CD14-positive monocyte (primary cell): ENCODE data around the gene CACNA1D. TPM values are rescaled to one million over a fixed set of nuclear protein-coding genes. Genes with fewer than 3 reads are reported as not detected.
A peak's percentile ranks its signal among the peaks of the same experiment; 100 is the strongest.
"Not testable (repeated sequence)": the region's sequence is repeated elsewhere in the genome, so short reads cannot be mapped to it uniquely, and the experiment has no call there.

Source experiments
- DNase-seq, 3 donors: peaks; one replicate each; pipeline ENCODE4 v3.0.0-alpha.2; 2011 to 2022
- H2AFZ ChIP-seq: 2 replicates; pipeline ENCODE4 v1.6.0; 2012; ENCODE audit warnings: mild to moderate bottlenecking, low read depth, low read length, inconsistent platforms; ENCODE audit not compliant: insufficient read depth, poor library complexity, severe bottlenecking
- H3K27ac ChIP-seq, 2 donors: 1 replicate in 1 of 2; 2 replicates in 1 of 2; pipeline ENCODE4 v1.5.1; 2012 to 2013; ENCODE audit warnings: low read length in 2 of 2, control low read depth in 1 of 2, inconsistent platforms in 1 of 2, low read depth in 1 of 2, mild to moderate bottlenecking in 1 of 2
- H3K27me3 ChIP-seq, 2 donors: one replicate each; pipeline versions ENCODE4 v1.6.0 to v1.6.1; 2011 to 2013; ENCODE audit warnings: low read length in 2 of 2; ENCODE audit not compliant: control insufficient read depth in 2 of 2, insufficient read depth in 2 of 2
- H3K36me3 ChIP-seq, 2 donors: replicated peaks in 1 of 2; 1 replicate in 1 of 2; 2 replicates in 1 of 2; pipeline versions ENCODE4 v1.5.1 to v1.6.1; 2012 to 2013; ENCODE audit warnings: low read length in 2 of 2, control low read depth in 1 of 2, inconsistent platforms in 1 of 2, mild to moderate bottlenecking in 1 of 2; ENCODE audit not compliant: insufficient read depth in 2 of 2, control insufficient read depth in 1 of 2
- H3K4me1 ChIP-seq, 2 donors: 1 replicate in 1 of 2; 2 replicates in 1 of 2; pipeline versions ENCODE4 v1.5.1 to v1.6.1; 2012 to 2013; ENCODE audit warnings: low read length in 2 of 2, control low read depth in 1 of 2, inconsistent platforms in 1 of 2, mild to moderate bottlenecking in 1 of 2, moderate library complexity in 1 of 2; ENCODE audit not compliant: insufficient read depth in 2 of 2, control insufficient read depth in 1 of 2
- H3K4me2 ChIP-seq: replicated peaks from 2 replicates; pipeline ENCODE3; 2012; ENCODE audit warnings: low read length, moderate library complexity, mild to moderate bottlenecking; ENCODE audit not compliant: poor library complexity, severe bottlenecking; ENCODE audit errors: extremely low read depth
- H3K4me3 ChIP-seq, 3 experiments: fragments of 200-600 bp in 1 of 3; sonication (generic) in 1 of 3; replicated peaks in 1 of 3; 1 replicate in 2 of 3; 2 replicates in 1 of 3; pipeline ENCODE4 v1.5.1; 2011 to 2013; ENCODE audit warnings: low read length in 3 of 3, mild to moderate bottlenecking in 3 of 3, control low read depth in 2 of 3, low read depth in 2 of 3, inconsistent platforms in 1 of 3, moderate library complexity in 1 of 3
- H3K79me2 ChIP-seq: 2 replicates; pipeline ENCODE4 v1.6.0; 2012; ENCODE audit warnings: mild to moderate bottlenecking, control low read depth, inconsistent platforms, low read length, moderate library complexity; ENCODE audit not compliant: insufficient read depth
- H3K9ac ChIP-seq: 2 replicates; pipeline ENCODE4 v1.6.0; 2017; ENCODE audit warnings: low read length, mild to moderate bottlenecking; ENCODE audit not compliant: insufficient read depth, poor library complexity, severe bottlenecking
- H3K9me3 ChIP-seq, 2 donors: replicated peaks in 1 of 2; 1 replicate in 1 of 2; 2 replicates in 1 of 2; pipeline versions ENCODE4 v1.5.1 to v1.6.1; 2012 to 2013; ENCODE audit warnings: low read length in 2 of 2, control low read depth in 1 of 2; ENCODE audit not compliant: control insufficient read depth in 1 of 2, insufficient read depth in 1 of 2
- H4K20me1 ChIP-seq: 2 replicates; pipeline ENCODE4 v1.6.0; 2012; ENCODE audit warnings: mild to moderate bottlenecking, low read length, control low read depth, moderate library complexity; ENCODE audit not compliant: insufficient read depth
- H3K27ac Mint-ChIP-seq, 7 donors: one replicate each; pipeline ENCODE4 v1.8.0; 2020; ENCODE audit warnings: mild to moderate bottlenecking in 7 of 7, mixed read lengths in 7 of 7, moderate library complexity in 6 of 7, inconsistent platforms in 2 of 7
- H3K27me3 Mint-ChIP-seq, 3 donors: one replicate each; pipeline ENCODE4 v1.8.0; 2021 to 2022; ENCODE audit warnings: low read depth in 3 of 3, mild to moderate bottlenecking in 3 of 3, mixed read lengths in 3 of 3, moderate library complexity in 3 of 3, inconsistent platforms in 1 of 3
- H3K36me3 Mint-ChIP-seq, 2 donors: one replicate each; pipeline ENCODE4 v1.8.0; 2020; ENCODE audit warnings: mixed read lengths in 2 of 2, inconsistent platforms in 1 of 2, mild to moderate bottlenecking in 1 of 2
- H3K4me1 Mint-ChIP-seq: one replicate; pipeline ENCODE4 v1.8.0; 2020; ENCODE audit warnings: mild to moderate bottlenecking, mixed read lengths
- H3K4me3 Mint-ChIP-seq, 2 donors: one replicate each; pipeline ENCODE4 v1.8.0; 2020; ENCODE audit warnings: mild to moderate bottlenecking in 2 of 2, mixed read lengths in 2 of 2, moderate library complexity in 1 of 2
- H3K9me3 Mint-ChIP-seq, 7 donors: one replicate each; pipeline ENCODE4 v1.8.0; 2020 to 2022; ENCODE audit warnings: mixed read lengths in 7 of 7, mild to moderate bottlenecking in 6 of 7, moderate library complexity in 6 of 7, inconsistent platforms in 2 of 7
- WGBS: methylation state at CpG from one replicate; pipeline ENCODE4 v1.1.5; 2013; ENCODE audit warnings: missing lambda C conversion rate; ENCODE audit not compliant: insufficient coverage; 5-methylcytosine and 5-hydroxymethylcytosine counted together
- intact Hi-C, 2 donors: fragments of 100-400 bp; cut with micrococcal nuclease; formaldehyde crosslinking; loops; one replicate each; pipeline versions ENCODE4 v1.15.0 to v1.15.1; 2023
- polyA plus RNA-seq, 3 donors: library from polyadenylated mRNA; depleted of rRNA in 1 of 3; unstranded in 2 of 3; stranded (reverse) in 1 of 3; fragments of 300-500 nt in 2 of 3; fragments of >200 nt in 1 of 3; fragmentation: Illumina TruSeq in 2 of 3; gene quantifications; 1 replicate in 2 of 3; 2 replicates in 1 of 3; pipeline ENCODE4 v1.2.3, GENCODE V29; 2012 to 2021
- TF ChIP-seq, protein P1 (sequence below): fragments of 200-600 bp; IDR thresholded peaks from one replicate; pipeline ENCODE4 v1.8.0; 2022; ENCODE audit warnings: antibody characterized with exemption, mild to moderate bottlenecking

CACNA1D gene
- polyA plus RNA-seq, 3 donors: 0.29 to 1.2 (median 0.98) TPM

DNA sequence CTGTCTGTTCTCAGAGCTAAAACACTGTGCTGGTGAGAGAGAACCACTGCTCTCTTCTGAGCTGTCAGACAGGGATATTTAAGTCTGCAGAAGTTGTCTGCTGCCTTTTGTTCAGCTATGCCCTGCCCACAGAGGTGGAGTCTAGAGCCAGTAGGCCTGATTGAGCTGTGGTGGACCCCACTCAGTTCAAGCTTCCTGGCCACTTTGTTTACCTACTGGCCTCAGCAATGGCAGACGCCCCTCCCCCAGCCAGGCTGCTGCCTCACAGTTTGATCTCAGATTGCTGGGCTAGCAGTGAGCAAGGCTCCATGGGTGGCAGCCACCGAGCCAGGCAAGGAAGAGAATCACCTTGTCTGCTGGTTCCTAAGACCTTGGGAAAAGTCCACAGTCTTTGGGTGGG is 21.0 kb upstream of the CACNA1D start:
- no peaks in the 10 kb centered on the region for H3K36me3 Mint-ChIP-seq
- H2AFZ ChIP-seq: no peak overlapping the region

DNA sequence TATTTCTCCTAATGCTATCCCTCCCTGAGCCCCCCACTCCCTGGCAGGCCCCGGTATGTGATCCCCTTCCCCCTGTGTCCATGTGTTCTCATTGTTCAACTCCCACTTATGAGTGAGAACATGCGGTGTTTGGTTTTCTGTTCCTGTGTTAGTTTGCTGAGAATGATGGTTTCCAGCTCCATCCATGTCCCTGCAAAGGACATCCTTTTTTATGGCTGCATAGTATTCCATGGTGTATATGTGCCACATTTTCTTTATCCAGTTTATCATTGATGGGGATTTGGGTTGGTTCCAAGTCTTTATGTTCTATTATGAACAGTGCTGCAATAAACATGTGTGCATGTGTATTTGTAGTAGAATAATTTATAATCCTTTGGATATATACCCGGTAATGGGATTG is 18.0 kb upstream of the CACNA1D start:
- H3K36me3 ChIP-seq, H4K20me1 ChIP-seq, H3K27ac ChIP-seq, H3K79me2 ChIP-seq, H3K9me3 ChIP-seq, H3K36me3 Mint-ChIP-seq, H3K4me1 Mint-ChIP-seq, DNase-seq, H3K4me1 ChIP-seq, intact Hi-C loops, H3K4me3 ChIP-seq, H3K9ac ChIP-seq, H3K4me3 Mint-ChIP-seq, H3K4me2 ChIP-seq, H3K27ac Mint-ChIP-seq, H2AFZ ChIP-seq: not testable (repeated sequence)
- peaks cover 2 to 11% of the 10 kb centered on the region in 2 donors for H3K27me3 ChIP-seq
- peaks cover 15 to 46% (median 20%) of the 10 kb centered on the region in 3 donors for H3K27me3 Mint-ChIP-seq
- H3K9me3 Mint-ChIP-seq: peaks cover 0 to 12% (median 4%) of the 10 kb centered on the region in 7 donors
- no CpG with 5 or more reads among the region's 3 CpGs for WGBS

More for the DNA sequence above, 21.0 kb upstream of the CACNA1D start:
- Histone ChIP-seq H4K20me1 (no peaks in the 10 kb centered on the region), H3K4me3 (no peak overlapping the region), H3K36me3 (no peaks in the 10 kb centered on the region), H3K9me3 (no peaks in the 10 kb centered on the region), H3K4me1 (no peaks in the 10 kb centered on the region), H3K27me3 (peaks cover 2 to 11% of the 10 kb centered on the region in 2 donors), H3K79me2 (no peaks in the 10 kb centered on the region), H3K9ac (no peak overlapping the region), H3K27ac (no peak overlapping the region), H3K4me2 (no peak overlapping the region)
- H3K4me3 Mint-ChIP-seq: no peak overlapping the region
- H3K9me3 Mint-ChIP-seq: peaks cover 3 to 25% (median 6%) of the 10 kb centered on the region in 7 donors
- intact Hi-C loops: no loop called here
- 100% methylated on average over 2 of the region's 2 CpGs for WGBS
- no peak overlapping the region for H3K27ac Mint-ChIP-seq
- no peak for DNase-seq
- peaks cover 9 to 42% (median 20%) of the 10 kb centered on the region in 3 donors for H3K27me3 Mint-ChIP-seq
- TF ChIP-seq, protein P1, sequence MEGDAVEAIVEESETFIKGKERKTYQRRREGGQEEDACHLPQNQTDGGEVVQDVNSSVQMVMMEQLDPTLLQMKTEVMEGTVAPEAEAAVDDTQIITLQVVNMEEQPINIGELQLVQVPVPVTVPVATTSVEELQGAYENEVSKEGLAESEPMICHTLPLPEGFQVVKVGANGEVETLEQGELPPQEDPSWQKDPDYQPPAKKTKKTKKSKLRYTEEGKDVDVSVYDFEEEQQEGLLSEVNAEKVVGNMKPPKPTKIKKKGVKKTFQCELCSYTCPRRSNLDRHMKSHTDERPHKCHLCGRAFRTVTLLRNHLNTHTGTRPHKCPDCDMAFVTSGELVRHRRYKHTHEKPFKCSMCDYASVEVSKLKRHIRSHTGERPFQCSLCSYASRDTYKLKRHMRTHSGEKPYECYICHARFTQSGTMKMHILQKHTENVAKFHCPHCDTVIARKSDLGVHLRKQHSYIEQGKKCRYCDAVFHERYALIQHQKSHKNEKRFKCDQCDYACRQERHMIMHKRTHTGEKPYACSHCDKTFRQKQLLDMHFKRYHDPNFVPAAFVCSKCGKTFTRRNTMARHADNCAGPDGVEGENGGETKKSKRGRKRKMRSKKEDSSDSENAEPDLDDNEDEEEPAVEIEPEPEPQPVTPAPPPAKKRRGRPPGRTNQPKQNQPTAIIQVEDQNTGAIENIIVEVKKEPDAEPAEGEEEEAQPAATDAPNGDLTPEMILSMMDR: no peak
- peaks cover 7% of the 10 kb centered on the region for H3K4me1 Mint-ChIP-seq

DNA sequence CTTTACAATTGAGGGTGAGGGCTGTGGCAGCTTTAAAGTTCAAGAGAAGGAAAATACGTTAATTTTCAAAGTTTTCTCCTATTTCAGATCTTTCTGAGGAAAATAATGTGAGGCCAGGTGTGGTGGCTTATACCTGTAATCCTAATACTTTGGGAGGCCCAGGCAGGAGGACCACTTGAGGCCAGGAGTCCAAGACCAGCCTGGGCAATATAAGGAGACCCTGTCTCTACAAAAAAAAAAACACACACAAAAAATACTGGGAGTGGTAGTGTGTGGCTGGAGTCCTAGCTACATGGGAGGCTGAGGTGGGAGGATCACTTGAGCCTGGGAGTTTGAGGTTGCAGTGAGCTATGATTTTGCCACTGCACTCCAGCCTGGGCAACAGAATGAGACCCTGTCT is 16.7 kb upstream of the CACNA1D start:
- H3K27me3 Mint-ChIP-seq: peaks cover 16 to 36% (median 20%) of the 10 kb centered on the region in 3 donors
- H3K4me1 Mint-ChIP-seq, H3K27ac ChIP-seq, DNase-seq, H3K9ac ChIP-seq, H3K36me3 ChIP-seq, H4K20me1 ChIP-seq, H3K4me3 Mint-ChIP-seq, H3K9me3 ChIP-seq, H3K36me3 Mint-ChIP-seq, H2AFZ ChIP-seq, H3K4me1 ChIP-seq, H3K4me2 ChIP-seq, intact Hi-C loops, H3K79me2 ChIP-seq, H3K4me3 ChIP-seq: not testable (repeated sequence)
- no CpG with 5 or more reads among the region's 1 CpG for WGBS
- peaks cover 2 to 11% of the 10 kb centered on the region in 2 donors for H3K27me3 ChIP-seq
- H3K9me3 Mint-ChIP-seq: peaks cover 0 to 12% (median 3%) of the 10 kb centered on the region in 7 donors
- peak overlapping the region in 1 of 7 donors; percentile 28 for H3K27ac Mint-ChIP-seq
